Activated gamma-delta T cell treated with Interleukin-2 at 50 U/mL for 16 hours (primary cell): ENCODE results near the gene KRTAP4-5.
"Not testable (repeated sequence)": the region's sequence is repeated elsewhere in the genome, so short reads cannot be mapped to it uniquely, and the experiment has no call there.

Experiments
- DNase-seq: peaks from one replicate; pipeline ENCODE4 v3.0.0-alpha.2; 2020

Gene KRTAP4-5

DNA sequence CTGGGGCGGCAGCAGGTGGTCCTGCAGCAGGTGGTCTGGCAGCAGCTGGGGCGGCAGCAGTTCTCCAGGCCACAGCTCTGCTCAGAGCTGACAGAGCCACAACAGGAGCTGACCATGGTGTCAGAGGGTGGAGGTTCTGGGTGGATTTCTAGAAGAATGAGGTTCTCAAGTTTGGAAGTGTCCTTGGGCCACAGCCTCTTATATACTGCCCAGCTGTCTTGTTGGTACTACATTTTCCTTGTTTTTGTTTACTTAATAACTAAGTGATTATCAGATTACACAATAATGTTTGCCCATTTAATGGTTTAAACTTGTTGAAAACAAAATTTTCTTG lies at the start of gene KRTAP4-5:
KRTAP4-5 (minus strand) TSS at position 174 of the 334 bp plus-strand sequence; CDS start at position 116, 58 bp downstream.
- no peak for DNase-seq

DNA sequence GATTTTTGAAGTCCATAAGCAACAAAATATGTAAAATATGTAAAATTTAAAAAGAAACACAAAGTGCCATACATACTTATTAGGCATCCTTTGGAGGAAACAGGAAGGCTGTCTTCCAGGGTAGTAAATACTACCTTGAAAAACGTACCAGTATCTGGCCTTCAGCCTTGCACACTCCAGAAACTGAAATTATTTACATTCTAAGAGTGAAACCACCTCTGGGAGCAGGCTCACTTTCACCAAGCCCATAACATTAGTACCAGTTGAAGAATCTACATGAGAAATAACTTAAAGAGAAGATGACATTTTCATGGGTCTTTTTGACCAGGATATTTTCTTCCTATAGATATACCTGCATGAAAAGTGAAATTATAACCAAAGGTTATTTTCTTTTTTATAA lies 46.4 kb upstream of the KRTAP4-5 start:
- DNase-seq, result no peak

DNA sequence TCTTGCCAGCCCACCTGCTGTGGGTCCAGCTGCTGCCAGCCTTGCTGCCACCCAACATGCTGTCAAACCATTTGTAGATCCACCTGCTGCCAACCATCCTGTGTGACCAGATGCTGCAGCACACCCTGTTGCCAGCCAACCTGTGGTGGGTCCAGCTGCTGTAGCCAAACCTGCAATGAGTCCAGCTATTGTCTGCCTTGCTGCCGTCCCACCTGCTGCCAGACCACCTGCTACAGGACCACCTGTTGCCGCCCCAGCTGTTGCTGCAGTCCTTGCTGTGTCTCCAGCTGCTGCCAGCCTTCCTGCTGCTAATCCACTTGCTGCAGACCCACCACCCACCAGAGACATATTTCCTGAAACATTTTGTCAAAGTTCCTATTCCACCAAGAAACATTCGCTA lies 40.7 kb upstream of the KRTAP4-5 start:
- DNase-seq, result no peak

DNA sequence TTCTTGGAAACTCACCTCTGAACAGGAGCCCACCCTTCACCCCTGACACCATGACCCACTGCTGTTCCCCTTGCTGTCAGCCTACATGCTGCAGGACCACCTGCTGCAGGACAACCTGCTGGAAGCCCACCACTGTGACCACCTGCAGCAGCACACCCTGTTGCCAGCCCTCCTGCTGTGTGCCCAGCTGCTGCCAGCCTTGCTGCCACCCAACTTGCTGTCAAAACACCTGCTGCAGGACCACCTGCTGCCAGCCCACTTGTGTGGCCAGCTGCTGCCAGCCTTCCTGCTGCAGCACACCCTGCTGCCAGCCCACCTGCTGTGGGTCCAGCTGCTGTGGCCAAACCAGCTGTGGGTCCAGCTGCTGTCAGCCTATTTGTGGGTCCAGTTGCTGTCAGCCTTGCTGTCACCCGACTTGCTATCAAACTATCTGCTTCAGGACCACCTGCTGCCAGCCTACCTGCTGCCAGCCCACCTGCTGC lies 40.3 kb upstream of the KRTAP4-5 start, which contains the start of gene KRTAP9-1:
KRTAP9-1 (plus strand) TSS at position 51 of the 482 bp plus-strand sequence; CDS start at position 51, 0 bp downstream.
- DNase-seq, result not testable (repeated sequence)

DNA sequence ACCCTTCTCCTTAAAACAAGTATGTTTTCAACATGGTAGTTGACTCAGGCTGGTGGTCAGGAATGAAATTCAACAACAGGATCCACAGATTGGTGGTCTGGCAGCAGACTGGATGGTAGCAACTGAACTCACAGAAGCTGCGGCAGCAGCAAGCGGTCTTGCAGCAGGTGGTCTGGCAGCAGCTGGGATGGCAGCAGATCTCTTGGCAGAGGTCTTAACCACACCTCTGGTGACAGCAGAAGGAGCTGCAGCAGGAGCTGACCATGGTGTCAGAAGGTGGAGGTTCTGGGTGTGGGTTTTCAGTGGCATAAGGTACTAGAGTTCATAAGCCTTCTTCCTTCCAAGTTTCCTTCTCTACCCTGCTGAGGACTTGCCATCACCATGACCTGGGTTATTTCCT lies 37.2 kb upstream of the KRTAP4-5 start:
- DNase-seq, result no peak

DNA sequence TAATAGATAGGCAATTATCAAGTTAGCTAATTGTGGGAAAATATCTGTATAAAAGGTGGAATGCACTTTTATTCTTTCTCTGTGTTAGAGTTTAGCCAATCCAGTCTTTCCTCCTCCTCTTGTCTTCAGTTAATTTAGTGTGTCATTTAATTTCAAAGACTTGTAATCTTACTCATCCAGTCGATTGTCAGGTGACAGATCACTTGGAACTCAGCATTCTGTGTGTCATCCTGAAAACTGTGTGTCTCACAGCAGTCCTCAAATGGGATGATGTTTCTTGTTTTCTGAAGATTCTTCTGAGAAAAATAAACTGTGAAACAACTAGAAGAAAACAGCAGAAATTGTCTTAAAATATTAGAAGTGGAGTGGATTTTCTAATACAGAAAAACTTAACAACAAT lies 35.4 kb upstream of the KRTAP4-5 start:
- DNase-seq, result no peak

DNA sequence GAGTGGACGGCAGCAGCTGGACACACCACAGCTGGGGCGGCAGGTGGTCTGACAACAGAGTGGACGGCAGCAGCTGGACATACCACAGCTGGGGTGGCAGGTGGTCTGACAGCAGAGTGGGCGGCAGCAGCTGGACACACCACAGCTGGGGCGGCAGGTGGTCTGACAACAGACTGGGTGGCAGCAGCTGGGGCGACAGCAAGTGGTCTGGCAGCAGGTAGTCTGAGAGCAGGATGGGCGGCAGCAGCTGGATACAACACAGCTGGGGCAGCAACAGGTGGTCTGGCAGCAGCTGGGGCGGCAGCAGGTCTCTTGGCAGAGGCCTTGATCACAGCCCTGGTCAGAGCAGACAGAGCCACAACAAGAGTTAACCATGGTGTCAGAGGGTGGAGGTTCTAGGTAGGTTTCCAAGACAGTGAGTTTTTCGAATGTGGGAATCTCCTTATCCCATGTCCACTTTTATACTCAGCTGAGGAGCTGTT lies 34.9 kb upstream of the KRTAP4-5 start, which contains the start of gene KRTAP4-1:
KRTAP4-1 (minus strand) TSS at position 432 of the 482 bp plus-strand sequence; CDS start at position 375, 57 bp downstream.
- no peak for DNase-seq

DNA sequence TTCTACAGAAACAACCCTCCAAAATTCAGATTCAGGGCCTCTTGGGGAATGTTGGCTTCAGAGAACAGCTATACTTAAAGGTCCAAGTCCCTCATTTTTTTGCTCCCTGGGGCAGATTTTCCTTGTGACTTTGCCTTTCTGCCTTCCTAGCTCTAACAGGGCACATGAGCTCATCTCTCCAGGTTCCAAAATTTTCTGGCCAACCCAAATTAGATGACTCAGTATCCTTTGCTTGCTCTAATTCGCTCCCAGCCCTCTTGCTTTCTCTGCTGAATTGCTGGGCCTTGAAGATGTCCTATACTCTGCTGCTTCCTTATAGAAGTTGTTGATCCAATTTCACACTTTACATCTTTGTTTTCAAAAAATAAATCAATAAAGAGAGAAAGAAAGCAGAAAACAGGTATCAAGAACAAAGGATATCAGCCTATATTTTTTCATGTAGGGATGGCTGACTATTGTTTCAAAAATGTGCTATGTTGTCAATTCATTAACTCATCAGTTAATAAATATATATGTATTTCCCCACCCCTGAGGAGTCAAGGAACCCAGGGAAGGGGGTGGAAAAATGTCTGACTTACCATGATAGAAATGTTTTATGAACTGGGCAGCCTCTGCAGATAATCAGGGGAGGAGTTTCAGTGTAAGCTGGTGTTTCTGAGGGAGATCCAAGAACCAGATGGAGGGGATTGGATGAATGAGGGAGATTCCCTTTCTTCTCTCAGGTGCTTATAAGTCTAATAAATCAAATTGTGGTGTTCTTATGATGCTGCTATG lies 29.4 kb upstream of the KRTAP4-5 start:
- no peak for DNase-seq

DNA sequence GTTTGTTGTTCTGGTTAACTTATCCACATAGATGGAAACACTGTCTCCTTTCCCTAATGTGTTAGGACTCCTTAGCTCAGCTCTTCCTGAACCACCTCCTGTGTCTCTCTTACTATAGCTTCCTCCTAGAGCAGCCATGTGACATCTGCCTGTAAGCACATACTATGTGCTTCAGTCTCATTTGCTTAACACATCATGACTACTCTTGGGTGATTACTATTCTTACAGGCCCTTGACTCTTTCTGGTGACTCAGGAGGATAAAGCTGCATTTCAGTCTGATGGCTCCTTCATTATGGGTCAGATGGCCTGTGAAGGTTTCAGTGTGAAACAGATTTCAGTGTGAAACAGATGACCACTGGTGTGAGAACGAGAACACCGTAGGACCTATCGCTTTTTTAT lies 28.7 kb upstream of the KRTAP4-5 start:
- DNase-seq, result no peak

DNA sequence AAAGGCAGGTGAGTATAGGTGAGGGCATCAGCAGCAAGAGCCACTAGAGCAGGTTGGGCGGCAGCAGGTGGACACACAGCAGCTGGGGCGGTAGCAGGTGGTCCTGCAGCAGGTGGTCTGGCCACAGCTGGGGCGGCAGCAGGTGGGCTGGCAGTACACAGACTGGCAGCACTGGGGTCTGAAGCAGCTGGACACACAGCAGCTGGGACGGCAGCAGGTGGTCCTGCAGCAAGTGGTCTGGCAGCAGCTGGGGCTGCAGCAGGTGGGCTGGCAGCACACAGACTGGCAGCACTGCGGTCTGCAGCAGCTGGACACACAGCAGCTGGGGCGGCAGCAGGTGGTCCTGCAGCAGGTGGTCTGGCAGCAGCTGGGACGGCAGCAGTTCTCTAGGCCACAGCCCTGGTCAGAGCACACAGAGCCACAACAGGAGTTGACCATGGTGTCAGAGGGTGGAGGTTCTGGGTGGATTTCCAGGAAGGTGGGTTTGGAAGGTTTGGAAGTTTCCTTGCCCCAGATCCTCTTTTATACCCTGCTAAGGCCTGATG lies 28.2 kb upstream of the KRTAP4-5 start, which contains the start of gene KRTAP4-2:
KRTAP4-2 (minus strand) TSS at position 495 of the 545 bp plus-strand sequence; CDS start at position 438, 57 bp downstream.
- no peak for DNase-seq

DNA sequence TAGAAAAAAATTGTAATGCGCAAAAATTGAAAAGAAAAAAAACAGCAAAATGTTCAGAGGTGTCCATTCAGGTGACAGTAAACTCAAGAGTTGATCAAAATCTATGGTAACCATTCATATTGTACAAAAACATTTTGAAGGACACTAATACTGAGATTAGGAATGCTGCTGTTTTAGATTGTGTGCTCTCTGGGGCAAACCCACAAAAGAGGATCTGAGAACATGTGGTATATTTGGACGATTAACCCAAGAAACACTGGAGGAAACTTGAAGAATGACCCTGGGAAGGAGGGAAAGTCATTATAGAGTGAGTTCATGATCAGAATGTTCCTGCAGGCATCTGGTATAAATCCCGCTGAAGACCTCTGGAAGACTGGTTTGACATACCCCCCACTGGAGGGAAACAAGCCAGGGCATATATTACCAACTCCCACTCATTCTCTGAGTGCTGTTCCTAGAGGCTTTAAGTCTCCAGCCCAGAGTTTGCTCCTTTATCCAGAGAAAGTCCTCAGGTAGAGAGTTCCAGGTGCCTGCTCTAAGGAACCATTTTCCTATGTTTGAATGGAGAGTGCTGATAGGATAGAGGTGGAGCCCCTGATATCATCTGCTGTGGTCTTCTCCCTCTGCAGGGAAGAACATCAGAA lies 27.2 kb upstream of the KRTAP4-5 start:
- no peak for DNase-seq

DNA sequence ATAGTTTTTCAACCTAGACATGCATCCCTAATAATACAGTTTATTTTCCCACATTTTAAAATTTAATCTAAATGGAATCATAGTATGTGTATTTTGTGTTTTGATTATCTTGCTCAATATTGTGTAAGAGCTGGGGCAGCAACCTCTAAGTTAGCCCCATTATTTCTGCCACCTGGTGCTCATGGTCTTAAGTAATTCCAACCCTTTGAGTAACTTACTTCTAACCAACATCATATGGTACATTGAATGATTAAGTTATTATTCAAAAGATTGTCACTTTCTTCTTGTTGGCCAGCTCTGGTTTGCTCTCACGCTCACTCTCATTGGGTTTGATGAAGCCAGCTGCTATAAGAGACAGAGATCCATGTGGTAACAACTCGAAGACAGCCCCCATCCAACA lies 22.3 kb upstream of the KRTAP4-5 start:
- no peak for DNase-seq

DNA sequence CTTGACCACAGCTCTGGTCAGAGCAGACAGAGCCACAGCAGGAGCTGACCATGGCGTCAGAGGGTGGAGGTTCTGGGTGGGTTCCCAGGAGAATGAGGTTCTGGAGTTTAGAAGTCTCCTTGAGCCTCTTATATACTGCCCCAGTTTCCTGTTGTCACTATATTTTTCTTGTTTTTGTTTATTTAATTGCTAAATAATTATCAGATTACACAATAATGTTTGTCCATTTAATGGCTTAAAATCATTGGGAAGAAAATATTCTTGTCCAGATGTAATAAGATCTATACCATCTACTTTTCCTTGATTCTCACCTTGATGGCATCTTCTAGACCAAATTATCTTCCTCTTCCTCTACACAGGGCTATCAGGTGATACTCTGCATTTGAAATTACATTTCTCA lies 18.5 kb upstream of the KRTAP4-5 start, which contains the start of gene KRTAP4-3:
KRTAP4-3 (minus strand) TSS at position 101 of the 400 bp plus-strand sequence; CDS start at position 52, 49 bp downstream.
- DNase-seq, result no peak

DNA sequence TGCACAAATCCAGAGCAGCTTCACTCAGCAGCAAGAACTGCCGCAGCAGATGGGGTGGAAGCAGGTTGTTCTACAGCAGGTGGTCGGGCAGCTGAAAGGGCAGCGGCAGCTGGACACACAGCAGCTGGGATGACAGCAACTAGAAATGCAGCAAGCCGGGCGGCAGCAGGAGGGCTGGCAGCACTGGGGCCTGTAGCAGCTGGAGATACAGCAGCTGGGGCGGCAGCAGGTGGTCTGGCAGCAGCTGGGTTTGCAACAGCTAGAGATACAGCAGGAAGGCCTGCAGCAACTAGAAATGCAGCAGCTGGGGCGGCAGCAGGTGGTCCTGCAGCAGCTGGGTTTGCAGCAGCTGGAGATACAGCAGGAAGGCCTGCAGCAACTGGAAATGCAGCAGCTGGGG lies 17.9 kb upstream of the KRTAP4-5 start:
- DNase-seq, result no peak

DNA sequence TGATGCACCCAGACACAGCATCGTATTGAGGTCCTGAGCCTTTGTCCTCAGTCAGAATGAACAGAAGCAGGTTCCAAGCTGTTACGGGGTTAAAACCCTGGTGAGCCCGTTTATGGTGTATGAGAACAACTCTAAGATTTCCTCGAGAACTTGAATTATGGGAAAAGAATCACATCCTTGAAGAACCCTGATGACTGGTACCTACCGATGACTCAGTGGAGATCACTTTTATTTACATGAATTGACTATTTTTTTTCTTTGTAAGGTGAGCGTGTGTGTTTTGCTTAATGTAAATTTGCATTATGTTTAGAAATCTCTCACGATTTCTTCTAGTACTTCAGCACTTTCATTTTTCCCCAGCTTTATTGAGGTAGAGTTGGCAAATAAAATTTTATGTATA lies 14.2 kb upstream of the KRTAP4-5 start:
- no peak for DNase-seq

DNA sequence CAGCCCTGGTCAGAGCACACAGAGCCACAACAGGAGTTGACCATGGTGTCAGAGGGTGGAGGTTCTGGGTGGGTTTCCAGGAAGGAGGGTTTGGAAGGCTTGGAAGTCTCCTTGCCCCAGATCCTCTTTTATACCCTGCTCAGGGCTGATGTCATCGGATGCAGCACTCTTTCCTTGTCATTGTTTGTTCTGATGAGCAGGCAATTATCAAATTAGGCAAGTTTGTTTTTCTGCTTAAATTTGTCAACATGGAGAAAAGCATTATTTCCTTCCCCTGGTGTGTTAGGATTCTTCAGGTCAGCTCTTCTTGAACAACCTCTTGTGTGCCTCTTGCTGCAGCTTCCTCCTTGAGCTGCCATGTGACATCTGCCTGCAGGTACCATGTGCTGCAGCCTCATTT lies 11.0 kb upstream of the KRTAP4-5 start, which contains the start of gene KRTAP4-4:
KRTAP4-4 (minus strand) TSS at position 101 of the 400 bp plus-strand sequence; CDS start at position 44, 57 bp downstream.
- DNase-seq, result no peak

DNA sequence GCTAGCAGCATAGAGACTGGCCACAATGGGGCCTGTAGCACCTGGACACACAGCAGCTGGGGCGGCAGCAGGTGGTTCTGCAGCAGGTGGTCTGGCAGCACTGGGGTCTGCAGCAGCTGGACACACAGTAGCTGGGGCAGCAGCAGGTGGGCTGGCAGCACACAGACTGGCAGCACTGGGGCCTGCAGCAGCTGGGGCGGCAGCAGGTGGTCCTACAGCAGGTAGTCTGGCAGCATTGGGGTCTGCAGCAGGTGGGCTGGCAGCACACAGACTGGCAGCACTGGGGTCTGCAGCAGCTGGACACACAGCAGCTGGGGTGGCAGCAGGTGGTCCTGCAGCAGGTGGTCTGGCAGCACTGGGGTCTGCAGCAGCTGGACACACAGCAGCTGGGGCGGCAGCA lies 10.6 kb upstream of the KRTAP4-5 start:
- DNase-seq, result not testable (repeated sequence)

DNA sequence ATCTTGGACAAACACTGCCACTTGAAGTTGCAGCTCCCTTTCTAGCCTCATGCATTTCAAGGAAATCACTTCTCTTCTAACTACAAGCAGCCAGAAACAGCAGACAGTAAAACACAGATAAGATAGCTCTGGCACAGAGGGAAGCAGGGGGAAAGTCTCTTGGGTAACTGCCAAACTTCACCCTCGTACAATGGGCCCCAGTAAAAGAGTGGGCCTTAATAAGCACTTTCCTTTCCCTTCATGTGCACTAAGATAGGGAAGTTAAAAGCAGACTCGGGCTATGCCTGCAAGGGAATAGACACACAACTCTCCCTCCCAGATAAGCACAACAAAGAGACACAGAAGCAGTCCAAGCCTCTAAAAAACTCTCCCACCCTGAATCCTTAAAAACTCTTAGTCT lies 4.2 kb upstream of the KRTAP4-5 start:
- DNase-seq, result no peak

DNA sequence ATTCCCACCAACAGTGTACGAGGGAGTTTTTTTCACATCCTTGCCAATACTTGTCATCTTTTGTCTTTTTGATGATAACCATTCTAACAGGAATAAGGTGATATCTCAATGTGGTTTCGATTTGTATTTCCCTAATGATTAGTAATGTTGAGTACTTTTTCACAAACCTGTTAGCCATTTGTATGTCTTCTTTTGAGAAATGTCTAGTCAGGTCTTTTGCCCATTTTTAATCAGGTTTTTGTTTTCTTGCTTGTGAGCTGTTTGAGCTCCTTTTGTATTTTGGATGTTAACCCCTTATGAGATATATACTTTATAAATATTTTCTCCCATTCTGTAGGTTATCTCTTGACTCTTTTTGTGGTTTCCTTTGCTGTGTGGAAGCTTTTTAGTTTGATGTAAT lies 1.9 kb upstream of the KRTAP4-5 start:
- no peak for DNase-seq

DNA sequence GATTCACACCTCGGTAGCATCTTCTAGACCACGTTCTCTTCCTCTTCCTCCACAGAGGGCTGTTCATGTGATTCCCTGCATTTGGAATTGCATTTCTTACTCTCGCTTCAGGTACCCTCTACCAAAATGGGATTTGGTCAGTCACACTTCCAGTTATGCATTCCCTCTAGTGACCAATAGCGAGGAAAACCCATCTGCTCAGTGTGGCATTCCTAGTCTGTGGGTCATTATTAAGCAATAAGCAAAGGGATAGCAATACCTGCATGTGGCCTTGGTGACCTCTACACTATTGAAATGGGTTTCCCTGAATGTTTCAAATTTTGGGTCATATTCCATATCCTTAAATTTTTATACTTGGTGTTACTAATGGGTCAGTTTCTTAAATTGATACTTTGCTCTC lies 401 bp upstream of the KRTAP4-5 start:
- DNase-seq, result no peak

DNA sequence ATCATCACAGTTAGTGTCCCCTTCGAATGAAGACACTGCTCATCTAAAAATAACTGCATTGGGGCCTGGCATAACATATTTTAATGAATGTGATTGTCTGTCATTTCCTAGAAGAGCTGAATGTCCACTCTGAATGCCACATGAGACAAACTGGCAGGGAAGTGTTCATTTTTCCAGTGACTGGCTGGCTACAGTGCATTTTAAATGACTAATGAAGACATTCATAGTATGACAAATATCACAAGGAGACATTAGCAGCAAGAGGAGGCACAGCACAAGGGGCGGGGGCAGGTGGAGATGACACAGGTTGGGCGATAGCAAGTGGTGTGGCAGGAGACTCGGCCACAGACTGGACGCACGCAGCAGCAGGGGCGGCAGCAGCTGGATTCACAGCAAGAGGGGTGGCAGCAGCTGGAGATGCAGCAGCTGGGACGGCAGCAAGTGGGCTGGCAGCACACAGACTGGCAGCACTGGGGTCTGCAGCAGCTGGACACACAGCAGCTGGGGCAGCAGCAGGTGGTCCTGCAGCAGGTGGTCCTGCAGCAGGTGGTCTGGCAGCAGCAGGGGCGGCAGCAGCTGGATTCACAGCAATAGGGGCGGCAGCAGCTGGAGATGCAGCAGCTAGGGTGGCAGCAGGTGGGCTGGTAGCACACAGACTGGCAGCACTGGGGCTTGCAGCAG lies 514 bp downstream of the KRTAP4-5 start:
- not testable (repeated sequence) for DNase-seq

DNA sequence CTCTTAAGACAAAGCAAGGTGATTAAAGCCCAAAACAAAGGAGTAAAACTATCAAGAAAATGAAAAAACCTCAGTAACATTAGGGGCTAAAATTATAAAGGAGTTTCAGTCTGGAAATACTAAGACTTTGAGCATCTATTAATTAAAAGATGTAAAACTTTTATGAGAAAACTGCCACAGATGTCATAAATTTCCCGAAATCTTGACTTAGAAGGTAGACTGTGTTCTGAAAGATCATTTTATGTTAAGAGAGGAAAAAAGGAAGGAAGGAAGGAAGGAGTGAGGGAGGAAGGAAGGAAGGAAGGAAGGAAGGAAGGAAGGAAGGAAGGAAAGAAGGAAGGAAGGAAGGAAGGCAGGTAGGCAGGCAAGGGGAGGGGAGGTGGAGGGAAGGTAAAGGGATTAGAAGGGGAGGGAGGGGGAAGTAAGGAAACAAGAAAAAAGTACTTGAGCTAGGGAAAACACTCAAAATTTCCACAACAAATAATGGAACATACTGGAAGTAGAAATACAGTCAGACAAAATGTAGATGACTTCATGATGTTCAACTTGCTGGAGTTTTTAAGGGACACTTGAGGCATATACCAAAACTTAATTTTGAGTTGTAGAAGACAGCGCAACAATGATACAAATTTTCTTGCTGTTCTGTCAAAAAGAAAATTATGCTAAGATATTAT lies 2.0 kb downstream of the KRTAP4-5 start:
- no peak for DNase-seq
